Kidney epithelial cell (primary cell): ENCODE results near the gene OR10J5. TPM values are rescaled to one million over a fixed set of nuclear protein-coding genes. Genes with fewer than 3 reads are reported as not detected.

ENCODE experiments used
- DNase-seq: peaks from one replicate; pipeline ENCODE4 v3.0.0-alpha.2; 2010; ENCODE audit warnings: low read depth
- H3K27me3 ChIP-seq: 2 replicates; pipeline ENCODE4 v1.6.0; 2011; ENCODE audit warnings: low read length; ENCODE audit not compliant: control insufficient read depth, insufficient read depth
- H3K36me3 ChIP-seq: 2 replicates; pipeline ENCODE4 v1.5.1; 2011; ENCODE audit warnings: low read length; ENCODE audit not compliant: control insufficient read depth, insufficient read depth
- H3K4me3 ChIP-seq: 2 replicates; pipeline ENCODE4 v1.5.1; 2011; ENCODE audit warnings: low read depth, mild to moderate bottlenecking, control low read depth, low read length
- total RNA-seq: library from RNA; depleted of rRNA; stranded (reverse); fragments of >200 nt; gene quantifications from 2 replicates; pipeline ENCODE4 v1.2.3, GENCODE V29; 2015
- TF ChIP-seq, protein P1 (sequence below): IDR thresholded peaks from 2 replicates; pipeline ENCODE4 v1.5.1; 2011; ENCODE audit warnings: mild to moderate bottlenecking, moderate library complexity, low read length, control low read depth, inconsistent platforms; ENCODE audit not compliant: insufficient read depth, poor library complexity, severe bottlenecking

OR10J5 gene
- total RNA-seq, 1 donor from 2014 or later, result not detected

DNA sequence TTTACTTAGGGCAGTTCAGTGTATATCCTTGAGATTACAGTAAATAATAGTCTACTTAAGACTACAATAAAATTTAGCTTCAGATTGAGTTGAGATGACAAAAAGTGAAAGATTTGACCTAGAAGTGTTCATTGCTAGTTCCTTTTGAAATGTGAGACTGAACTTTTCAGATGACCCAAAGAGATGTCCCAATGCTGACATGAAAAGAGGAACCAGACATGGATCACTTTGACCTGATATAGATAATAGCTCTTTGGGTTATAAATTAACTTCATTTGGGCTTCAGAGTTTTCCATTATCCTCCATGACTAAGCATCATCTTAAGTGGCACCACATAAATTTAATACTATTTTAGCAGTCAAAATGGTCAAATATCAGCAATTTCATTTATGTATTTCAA lies 25.7 kb upstream of the OR10J5 start:
- Histone ChIP-seq H3K4me3 (no peak overlapping the region), H3K36me3 (no peaks in the 10 kb centered on the region), H3K27me3 (no peaks in the 10 kb centered on the region)
- TF ChIP-seq, protein P1, sequence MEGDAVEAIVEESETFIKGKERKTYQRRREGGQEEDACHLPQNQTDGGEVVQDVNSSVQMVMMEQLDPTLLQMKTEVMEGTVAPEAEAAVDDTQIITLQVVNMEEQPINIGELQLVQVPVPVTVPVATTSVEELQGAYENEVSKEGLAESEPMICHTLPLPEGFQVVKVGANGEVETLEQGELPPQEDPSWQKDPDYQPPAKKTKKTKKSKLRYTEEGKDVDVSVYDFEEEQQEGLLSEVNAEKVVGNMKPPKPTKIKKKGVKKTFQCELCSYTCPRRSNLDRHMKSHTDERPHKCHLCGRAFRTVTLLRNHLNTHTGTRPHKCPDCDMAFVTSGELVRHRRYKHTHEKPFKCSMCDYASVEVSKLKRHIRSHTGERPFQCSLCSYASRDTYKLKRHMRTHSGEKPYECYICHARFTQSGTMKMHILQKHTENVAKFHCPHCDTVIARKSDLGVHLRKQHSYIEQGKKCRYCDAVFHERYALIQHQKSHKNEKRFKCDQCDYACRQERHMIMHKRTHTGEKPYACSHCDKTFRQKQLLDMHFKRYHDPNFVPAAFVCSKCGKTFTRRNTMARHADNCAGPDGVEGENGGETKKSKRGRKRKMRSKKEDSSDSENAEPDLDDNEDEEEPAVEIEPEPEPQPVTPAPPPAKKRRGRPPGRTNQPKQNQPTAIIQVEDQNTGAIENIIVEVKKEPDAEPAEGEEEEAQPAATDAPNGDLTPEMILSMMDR, result no peak
- DNase-seq, result no peak

DNA sequence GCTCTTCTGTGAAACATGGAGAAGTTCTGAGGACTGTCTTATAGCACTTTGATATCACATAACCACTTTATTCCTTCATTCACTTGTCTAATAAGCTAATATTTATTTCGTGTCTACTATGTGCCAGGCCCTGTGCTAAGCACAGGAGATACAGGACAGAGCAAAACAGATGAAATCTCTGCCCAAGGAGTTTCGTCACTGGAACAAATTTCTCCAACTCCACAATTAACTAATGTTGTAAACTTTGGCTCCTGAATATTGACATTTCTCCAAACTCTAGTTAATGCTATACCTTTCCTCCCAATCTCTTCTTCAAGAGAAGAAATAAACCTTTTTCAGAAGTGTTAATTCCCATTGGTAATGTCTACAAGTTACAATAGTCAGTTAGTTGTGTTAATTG lies 24.8 kb upstream of the OR10J5 start:
- H3K4me3 ChIP-seq, result no peak overlapping the region
- no peak for DNase-seq
- TF ChIP-seq, protein P1, result no peak

DNA sequence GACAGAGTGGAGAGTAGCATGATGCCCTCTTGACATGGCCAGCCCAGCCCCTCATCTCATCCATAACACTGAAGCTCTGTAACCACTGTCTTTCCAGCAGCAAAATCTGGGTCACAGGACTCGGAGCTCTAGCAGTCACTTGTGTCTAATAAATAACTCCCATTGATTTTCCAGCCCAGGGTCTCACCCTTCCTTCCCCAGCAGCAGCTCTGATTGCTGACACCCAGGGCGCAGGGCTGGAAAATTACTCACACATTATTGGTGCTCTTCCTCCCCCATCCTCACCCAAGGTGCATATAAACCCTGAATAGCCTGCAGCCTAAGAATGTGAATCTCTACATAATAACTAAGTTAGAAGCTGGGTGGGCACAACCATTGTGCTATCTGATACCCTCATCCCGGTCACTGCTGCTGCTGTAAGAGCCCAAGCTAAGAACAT lies 21.1 kb upstream of the OR10J5 start:
- no peaks in the 10 kb centered on the region for H3K36me3 ChIP-seq
- DNase-seq, result no peak
- TF ChIP-seq, protein P1, result no peak
- no peak overlapping the region for H3K4me3 ChIP-seq
- no peaks in the 10 kb centered on the region for H3K27me3 ChIP-seq

More for the DNA sequence above, 24.8 kb upstream of the OR10J5 start:
- Histone ChIP-seq H3K36me3 (no peaks in the 10 kb centered on the region), H3K27me3 (no peaks in the 10 kb centered on the region)

DNA sequence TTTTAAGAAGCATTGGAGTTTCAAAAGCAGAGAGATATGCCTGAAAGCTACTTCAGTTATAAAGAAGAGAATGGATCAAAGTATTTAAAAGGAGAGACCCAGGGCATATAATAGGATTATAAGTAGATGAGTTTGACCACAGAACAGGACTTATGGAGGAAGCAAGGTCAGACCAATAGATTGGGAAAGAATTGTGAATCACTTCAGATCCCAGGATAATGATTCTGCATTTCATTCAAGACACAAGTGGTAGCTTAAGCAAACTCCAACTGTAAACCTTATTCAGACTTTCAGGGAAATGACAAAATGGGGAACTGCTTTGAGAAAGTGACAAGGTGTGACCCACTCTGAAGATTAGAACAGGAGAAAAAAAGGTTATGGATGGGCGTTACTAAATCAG lies 18.9 kb upstream of the OR10J5 start:
- H3K4me3 ChIP-seq, result no peak overlapping the region
- no peak for DNase-seq
- H3K36me3 ChIP-seq, result no peaks in the 10 kb centered on the region
- TF ChIP-seq, protein P1, result no peak
- no peaks in the 10 kb centered on the region for H3K27me3 ChIP-seq

DNA sequence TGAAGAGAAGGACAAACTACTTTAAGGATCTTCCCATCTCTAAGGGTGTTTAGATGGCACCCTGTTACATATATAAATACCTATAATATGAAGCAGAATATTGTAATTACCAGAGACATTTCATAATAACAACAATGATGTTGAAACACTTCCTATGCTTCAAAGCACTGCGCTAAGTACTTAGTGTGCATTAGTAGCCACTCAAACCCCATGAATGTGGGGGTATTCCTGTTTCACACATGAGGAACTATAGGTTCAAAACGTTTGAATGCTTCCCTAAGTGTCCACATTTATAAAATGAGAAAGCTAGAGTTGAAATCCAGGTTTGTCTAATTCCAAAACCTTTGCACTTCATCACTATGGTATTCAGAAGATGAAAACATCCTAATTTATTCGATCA lies 18.5 kb upstream of the OR10J5 start:
- H3K27me3 ChIP-seq, result no peaks in the 10 kb centered on the region
- no peaks in the 10 kb centered on the region for H3K36me3 ChIP-seq
- no peak for DNase-seq
- no peak overlapping the region for H3K4me3 ChIP-seq
- TF ChIP-seq, protein P1, result no peak

DNA sequence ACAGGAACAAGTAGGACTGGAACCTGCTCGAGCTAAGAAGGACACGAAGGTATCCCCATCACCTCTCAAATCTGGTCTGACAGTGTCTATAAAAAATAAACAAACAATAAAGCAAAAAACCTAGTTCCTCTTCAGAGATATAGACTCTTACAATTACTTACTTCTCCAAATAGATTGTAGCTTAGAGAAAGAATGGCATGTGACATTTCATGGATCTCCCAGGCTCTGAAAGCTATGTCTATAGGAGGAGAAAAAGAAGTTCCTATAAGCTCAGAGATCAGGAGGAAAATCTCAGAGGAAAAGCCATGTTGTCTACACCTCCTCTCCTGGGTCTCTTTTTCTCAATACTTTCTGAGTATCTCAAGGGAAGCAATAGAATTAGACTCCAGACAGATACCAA lies 12.3 kb upstream of the OR10J5 start:
- no peak for DNase-seq
- TF ChIP-seq, protein P1, result no peak
- no peaks in the 10 kb centered on the region for H3K36me3 ChIP-seq
- H3K27me3 ChIP-seq, result no peaks in the 10 kb centered on the region
- no peak overlapping the region for H3K4me3 ChIP-seq
